Transverse colon (tissue), 4 donors: Measurements from ENCODE around the gene C12orf75. TPM values are rescaled to one million over a fixed set of nuclear protein-coding genes. Genes with fewer than 3 reads are reported as not detected.

Experiments used
- DNase-seq: peaks from one replicate; pipeline ENCODE4 v3.0.0-alpha.2; 2019
- H3K27ac ChIP-seq, 4 donors: fragments of 200-600 bp; sonication (generic); 2 replicates each; pipeline ENCODE4 v1.5.1; 2016 to 2018; ENCODE audit warnings: inconsistent platforms in 4 of 4
- H3K27me3 ChIP-seq: fragments of 200-600 bp; sonication (generic); 2 replicates; pipeline ENCODE4 v1.5.1; 2017; ENCODE audit warnings: inconsistent platforms
- H3K36me3 ChIP-seq, 4 donors: fragments of 200-600 bp; sonication (generic); 2 replicates each; pipeline ENCODE4 v1.5.1; 2017 to 2019; ENCODE audit warnings: inconsistent platforms in 4 of 4
- H3K4me1 ChIP-seq, 4 donors: fragments of 200-600 bp; sonication (generic); 2 replicates each; pipeline ENCODE4 v1.5.1; 2017 to 2020; ENCODE audit warnings: inconsistent platforms in 4 of 4
- H3K4me3 ChIP-seq, 4 donors: fragments of 200-600 bp; sonication (generic); 1 replicate in 1 of 4; 2 replicates in 3 of 4; pipeline versions ENCODE4 v1.5.1 to v1.6.1; 2017 to 2019; ENCODE audit warnings: inconsistent platforms in 4 of 4
- H3K9me3 ChIP-seq, 2 donors: fragments of 200-600 bp; sonication (generic); 2 replicates each; pipeline ENCODE4 v1.5.1; 2017 to 2019; ENCODE audit warnings: inconsistent platforms in 2 of 2
- EP300 ChIP-seq: sonication (generic); formaldehyde crosslinking; IDR thresholded peaks from one replicate; pipeline ENCODE4 v1.6.1; 2017; ENCODE audit warnings: antibody characterized with exemption, low read depth
- POLR2A ChIP-seq: fragments of 450-650 bp; IDR thresholded peaks from one replicate; pipeline ENCODE4 v1.6.1; 2016; ENCODE audit warnings: antibody characterized with exemption, mild to moderate bottlenecking, moderate library complexity
- POLR2AphosphoS5 ChIP-seq, 3 donors: sonication (generic); formaldehyde crosslinking; IDR thresholded peaks; one replicate each; pipeline ENCODE4 v1.6.1; 2016; ENCODE audit warnings: antibody characterized with exemption in 3 of 3
- WGBS, 2 donors: methylation state at CpG; one replicate each; pipeline ENCODE4 v1.1.5; 2018; ENCODE audit warnings: low coverage in 1 of 2; 5-methylcytosine and 5-hydroxymethylcytosine counted together
- in situ Hi-C, 4 donors: fragments of 200-750 bp; cut with MboI; loops; one replicate each; pipeline versions ENCODE4 v1.15.0 to v1.15.1; 2017; ENCODE audit warnings: low sequenced_read_pairs in 3 of 4, low pct_ligation_motif_present in 1 of 4, low pct_unique_long_range_greater_than_20kb in 1 of 4
- intact Hi-C: fragments of 100-400 bp; cut with DNase I; formaldehyde crosslinking; loops from one replicate; pipeline ENCODE4 v1.15.1; 2023; ENCODE audit warnings: low total_unique reads
- total RNA-seq, 4 donors: library from RNA; depleted of rRNA; stranded (reverse); fragments of >200 nt; gene quantifications; one replicate each; pipeline ENCODE4 v1.1.0, GENCODE V29; 2016
- TF ChIP-seq, protein P1 (sequence below), 5 experiments: fragments of 200-600 bp in 3 of 5; fragments of 450-650 bp in 2 of 5; sonication (generic) in 3 of 5; IDR thresholded peaks; 1 replicate in 2 of 5; 2 replicates in 3 of 5; pipeline ENCODE4 v1.5.1; 2016 to 2017; ENCODE audit warnings: antibody characterized with exemption in 5 of 5, inconsistent platforms in 3 of 5, mild to moderate bottlenecking in 2 of 5, moderate library complexity in 1 of 5

C12orf75 gene
- total RNA-seq, 4 donors from 2014 or later: 14.1 to 120 (median 70.6) TPM

DNA sequence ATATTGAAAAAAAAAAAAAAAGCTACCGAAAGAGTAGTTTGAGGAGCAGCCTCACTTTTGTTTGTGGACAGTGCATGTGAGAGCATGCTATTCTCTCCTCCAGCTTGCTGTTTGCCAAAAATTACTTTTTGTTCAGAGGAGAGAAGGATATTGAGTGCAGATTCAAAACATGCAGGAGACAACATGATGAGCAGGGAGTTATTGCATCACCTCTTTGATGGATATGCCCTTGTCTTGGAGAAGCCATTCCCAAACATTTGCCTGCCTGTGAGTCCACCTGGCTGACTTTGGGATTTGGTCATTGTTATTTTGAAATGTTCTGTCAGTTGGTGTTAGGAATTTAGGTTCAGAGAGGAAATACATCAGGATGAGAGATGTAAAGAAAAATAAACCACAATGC lies 2.4 kb downstream of the C12orf75 start:
- in situ Hi-C loops (no loop called here), intact Hi-C loops (no loop called here)
- DNase-seq: no peak
- Histone ChIP-seq H3K9me3 (no peaks in the 10 kb centered on the region), H3K27me3 (no peaks in the 10 kb centered on the region), H3K27ac (no peak overlapping the region), H3K4me1 (peaks cover 0 to 20% (median 8%) of the 10 kb centered on the region in 4 donors), H3K36me3 (no peaks in the 10 kb centered on the region), H3K4me3 (no peak overlapping the region)
- 81 to 93% methylated on average over 1 of the region's 1 CpG for WGBS, 2 donors
- TF ChIP-seq, protein P1, sequence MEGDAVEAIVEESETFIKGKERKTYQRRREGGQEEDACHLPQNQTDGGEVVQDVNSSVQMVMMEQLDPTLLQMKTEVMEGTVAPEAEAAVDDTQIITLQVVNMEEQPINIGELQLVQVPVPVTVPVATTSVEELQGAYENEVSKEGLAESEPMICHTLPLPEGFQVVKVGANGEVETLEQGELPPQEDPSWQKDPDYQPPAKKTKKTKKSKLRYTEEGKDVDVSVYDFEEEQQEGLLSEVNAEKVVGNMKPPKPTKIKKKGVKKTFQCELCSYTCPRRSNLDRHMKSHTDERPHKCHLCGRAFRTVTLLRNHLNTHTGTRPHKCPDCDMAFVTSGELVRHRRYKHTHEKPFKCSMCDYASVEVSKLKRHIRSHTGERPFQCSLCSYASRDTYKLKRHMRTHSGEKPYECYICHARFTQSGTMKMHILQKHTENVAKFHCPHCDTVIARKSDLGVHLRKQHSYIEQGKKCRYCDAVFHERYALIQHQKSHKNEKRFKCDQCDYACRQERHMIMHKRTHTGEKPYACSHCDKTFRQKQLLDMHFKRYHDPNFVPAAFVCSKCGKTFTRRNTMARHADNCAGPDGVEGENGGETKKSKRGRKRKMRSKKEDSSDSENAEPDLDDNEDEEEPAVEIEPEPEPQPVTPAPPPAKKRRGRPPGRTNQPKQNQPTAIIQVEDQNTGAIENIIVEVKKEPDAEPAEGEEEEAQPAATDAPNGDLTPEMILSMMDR (IDR thresholded peaks at IDR 0.05): no peak
- no peak for TF ChIP-seq POLR2AphosphoS5 (IDR thresholded peaks at IDR 0.05)
- no peak for TF ChIP-seq EP300
- no peak for TF ChIP-seq POLR2A

DNA sequence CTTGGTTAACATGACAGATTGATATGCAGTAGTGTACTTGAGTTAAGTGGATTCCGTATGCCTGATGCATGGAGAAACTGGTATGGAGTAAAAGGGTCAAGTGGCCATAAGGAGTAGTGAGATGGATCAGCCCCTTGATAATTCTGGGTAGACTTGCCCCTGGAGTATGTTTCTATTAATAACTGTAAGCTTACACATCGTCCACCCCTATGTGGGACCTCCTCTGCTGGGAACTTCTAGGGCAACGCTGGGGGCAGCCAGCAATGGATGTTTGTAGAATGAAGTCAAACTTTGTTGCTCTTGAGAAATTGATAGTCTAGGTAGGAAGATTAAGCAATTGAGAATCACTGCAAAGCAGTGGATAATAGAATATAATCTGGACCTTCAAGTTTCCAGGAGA lies 3.5 kb downstream of the C12orf75 start:
- no peak for DNase-seq
- in situ Hi-C loops: no loop called here
- no peaks in the 10 kb centered on the region for H3K9me3 ChIP-seq
- no peaks in the 10 kb centered on the region for H3K36me3 ChIP-seq
- 65 to 78% methylated on average over 1 to 3 of the region's 3 CpGs for WGBS, 2 donors
- intact Hi-C loops: no loop called here
- peaks cover 0 to 20% (median 8%) of the 10 kb centered on the region in 4 donors for H3K4me1 ChIP-seq
- H3K27ac ChIP-seq: no peak overlapping the region
- H3K4me3 ChIP-seq: no peak overlapping the region
- TF ChIP-seq, protein P1 (IDR thresholded peaks at IDR 0.05): no peak
- TF ChIP-seq POLR2AphosphoS5 (IDR thresholded peaks at IDR 0.05): no peak
- no peak for TF ChIP-seq POLR2A
- no peak for TF ChIP-seq EP300
- no peaks in the 10 kb centered on the region for H3K27me3 ChIP-seq

DNA sequence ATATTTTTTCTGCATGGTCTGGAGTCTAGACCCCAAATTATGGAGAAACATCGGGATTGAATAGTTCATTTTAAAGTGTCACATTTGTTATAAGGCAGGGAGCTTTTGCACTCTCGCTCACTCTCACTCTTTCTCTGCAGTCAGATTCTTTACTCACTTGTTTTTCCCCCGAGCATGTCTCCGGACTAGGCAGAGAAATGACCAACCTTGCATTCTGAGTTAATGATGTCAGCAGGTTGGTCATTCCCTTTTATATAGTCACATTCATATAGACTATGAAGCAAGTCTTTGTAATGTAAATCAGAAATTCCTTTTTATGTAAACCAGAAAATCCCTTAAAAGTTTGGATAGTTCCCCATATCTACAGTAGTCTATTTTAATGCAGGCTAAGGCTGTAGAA lies 4.1 kb downstream of the C12orf75 start:
- WGBS, 2 donors: 85 to 87% methylated on average over 3 to 4 of the region's 4 CpGs
- in situ Hi-C loops: no loop called here
- Histone ChIP-seq H3K4me1 (peaks cover 0 to 20% (median 8%) of the 10 kb centered on the region in 4 donors), H3K4me3 (no peak overlapping the region), H3K9me3 (no peaks in the 10 kb centered on the region), H3K36me3 (no peaks in the 10 kb centered on the region), H3K27ac (no peak overlapping the region), H3K27me3 (no peaks in the 10 kb centered on the region)
- no peak for DNase-seq
- no peak for TF ChIP-seq EP300
- TF ChIP-seq POLR2A: no peak
- TF ChIP-seq POLR2AphosphoS5 (IDR thresholded peaks at IDR 0.05): no peak
- TF ChIP-seq, protein P1 (IDR thresholded peaks at IDR 0.05): no peak
- intact Hi-C loops: no loop called here

DNA sequence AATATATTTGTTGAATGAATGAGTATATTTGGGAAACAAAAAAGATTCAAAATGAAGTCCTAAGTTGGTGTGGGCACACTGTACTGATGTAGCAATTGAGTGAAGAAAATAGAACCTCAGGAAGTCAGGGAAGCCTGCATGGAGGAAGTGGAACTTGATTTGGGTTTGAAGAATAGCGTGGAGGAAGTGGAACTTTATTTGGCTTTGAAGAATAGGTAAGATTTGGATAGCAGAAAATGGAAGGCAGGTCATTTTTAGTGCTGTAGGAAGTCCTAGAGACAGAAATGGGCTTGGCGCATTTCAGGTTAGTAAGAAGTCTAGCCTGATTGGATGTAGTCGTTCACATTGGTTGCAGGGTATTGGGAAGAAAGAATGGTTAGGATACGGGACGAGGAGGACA lies 5.4 kb downstream of the C12orf75 start:
- in situ Hi-C loops: no loop called here
- no peak for TF ChIP-seq EP300
- no peak for TF ChIP-seq POLR2A
- TF ChIP-seq, protein P1 (IDR thresholded peaks at IDR 0.05): no peak
- TF ChIP-seq POLR2AphosphoS5 (IDR thresholded peaks at IDR 0.05): no peak
- DNase-seq: no peak
- Histone ChIP-seq H3K9me3 (no peaks in the 10 kb centered on the region), H3K4me3 (no peak overlapping the region), H3K27me3 (no peaks in the 10 kb centered on the region), H3K27ac (no peak overlapping the region), H3K4me1 (peaks cover 0 to 14% (median 2%) of the 10 kb centered on the region in 4 donors), H3K36me3 (no peaks in the 10 kb centered on the region)
- intact Hi-C loops: no loop called here
- 83 to 100% methylated on average over 3 to 5 of the region's 5 CpGs for WGBS, 2 donors
